GM23338 (cell line): Measurements from ENCODE around the gene HOXA3.

ENCODE experiments used
- CREB1 ChIP-seq: fragments of 250-450 bp; sonication (Bioruptor Pico); IDR thresholded peaks from 2 replicates; pipeline ENCODE4 v1.5.0; 2020; ENCODE audit warnings: low read depth, mild to moderate bottlenecking, moderate library complexity
- EZH2 ChIP-seq: fragments of 200-600 bp; sonication (generic); IDR thresholded peaks from one replicate; pipeline ENCODE4 v1.8.0; 2017; ENCODE audit warnings: antibody characterized with exemption, mild to moderate bottlenecking, low read depth; ENCODE audit not compliant: unreplicated experiment
- EZH2phosphoT487 ChIP-seq: fragments of 200-600 bp; sonication (generic); IDR thresholded peaks from one replicate; pipeline ENCODE4 v1.8.1; 2018; ENCODE audit warnings: antibody characterized with exemption; ENCODE audit not compliant: unreplicated experiment
- JUNB ChIP-seq: IDR thresholded peaks from one replicate; pipeline ENCODE4 v1.6.1; 2016; ENCODE audit warnings: antibody characterized with exemption; ENCODE audit not compliant: unreplicated experiment
- NANOG ChIP-seq: IDR thresholded peaks from 2 replicates; pipeline ENCODE4 v1.6.1; 2016; ENCODE audit warnings: antibody characterized with exemption, borderline replicate concordance
- POLR2AphosphoS5 ChIP-seq: IDR thresholded peaks from 2 replicates; pipeline ENCODE4 v1.6.1; 2016; ENCODE audit warnings: antibody characterized with exemption, low read depth
- STAT1 ChIP-seq: IDR thresholded peaks from one replicate; pipeline ENCODE4 v1.6.1; 2016; ENCODE audit warnings: antibody characterized with exemption; ENCODE audit not compliant: unreplicated experiment
- ZNF114 ChIP-seq: fragments of 250-450 bp; sonication (Bioruptor Pico); IDR thresholded peaks from 2 replicates; pipeline ENCODE4 v1.5.0; 2020; ENCODE audit warnings: mild to moderate bottlenecking, moderate library complexity
- ZNF331 ChIP-seq: fragments of 250-450 bp; sonication (Bioruptor Pico); IDR thresholded peaks from 2 replicates; pipeline ENCODE4 v1.5.0; 2020; ENCODE audit warnings: low read depth, mild to moderate bottlenecking, moderate library complexity
- TF ChIP-seq, protein P1 (sequence below), 2 experiments: fragments of 200-600 bp in 1 of 2; sonication (generic) in 1 of 2; conservative IDR thresholded peaks; 2 replicates each; pipeline versions ENCODE4 v1.5.1 to v1.6.1; 2016 to 2017; ENCODE audit warnings: antibody characterized with exemption in 2 of 2, low read depth in 2 of 2, mild to moderate bottlenecking in 2 of 2, moderate library complexity in 1 of 2
- TF ChIP-seq, protein P2 (sequence below): IDR thresholded peaks from one replicate; pipeline ENCODE4 v1.6.1; 2018; ENCODE audit warnings: antibody characterized with exemption; ENCODE audit not compliant: unreplicated experiment

DNA sequence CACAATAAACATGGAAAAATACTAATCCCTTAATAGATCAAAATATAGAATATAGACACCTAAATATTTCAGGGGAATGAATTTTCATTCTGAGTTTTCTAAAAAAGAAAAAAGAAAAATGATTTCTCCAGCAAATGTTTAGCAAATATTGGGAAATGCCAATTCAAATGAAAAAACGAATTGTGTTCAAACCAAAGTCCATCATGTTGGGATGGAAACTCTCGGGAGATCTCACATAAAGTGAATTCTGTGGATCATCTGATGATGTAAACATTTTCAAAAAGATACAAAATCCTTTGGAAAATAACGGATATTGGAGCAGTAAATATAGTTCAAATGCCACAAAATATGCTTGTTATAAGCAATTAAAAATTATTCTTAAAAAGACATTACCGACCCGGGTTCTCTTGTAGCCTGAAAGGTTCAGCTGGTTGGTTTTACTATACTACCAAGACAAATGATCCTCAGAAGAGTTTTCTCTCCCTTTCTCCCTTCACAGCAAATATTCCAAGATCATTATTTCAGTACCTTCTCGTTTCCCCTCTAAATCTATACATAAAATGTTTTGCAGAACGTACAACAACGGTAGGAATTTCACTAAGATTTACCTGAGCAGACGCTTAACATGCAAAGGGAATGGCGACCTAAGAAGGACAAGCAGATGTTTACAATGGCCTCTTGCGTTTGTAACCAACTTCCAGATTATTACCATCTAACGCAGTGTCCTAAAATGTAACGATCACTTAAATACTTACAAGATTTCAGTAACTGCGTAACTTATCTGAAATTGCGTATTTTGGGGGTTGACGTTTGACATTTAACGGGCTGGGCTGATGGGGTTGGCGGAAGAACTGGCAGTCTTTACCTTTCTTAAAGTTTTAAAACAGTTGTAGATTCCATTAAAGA is 45.0 kb upstream of the HOXA3 start:
- TF ChIP-seq, protein P1, sequence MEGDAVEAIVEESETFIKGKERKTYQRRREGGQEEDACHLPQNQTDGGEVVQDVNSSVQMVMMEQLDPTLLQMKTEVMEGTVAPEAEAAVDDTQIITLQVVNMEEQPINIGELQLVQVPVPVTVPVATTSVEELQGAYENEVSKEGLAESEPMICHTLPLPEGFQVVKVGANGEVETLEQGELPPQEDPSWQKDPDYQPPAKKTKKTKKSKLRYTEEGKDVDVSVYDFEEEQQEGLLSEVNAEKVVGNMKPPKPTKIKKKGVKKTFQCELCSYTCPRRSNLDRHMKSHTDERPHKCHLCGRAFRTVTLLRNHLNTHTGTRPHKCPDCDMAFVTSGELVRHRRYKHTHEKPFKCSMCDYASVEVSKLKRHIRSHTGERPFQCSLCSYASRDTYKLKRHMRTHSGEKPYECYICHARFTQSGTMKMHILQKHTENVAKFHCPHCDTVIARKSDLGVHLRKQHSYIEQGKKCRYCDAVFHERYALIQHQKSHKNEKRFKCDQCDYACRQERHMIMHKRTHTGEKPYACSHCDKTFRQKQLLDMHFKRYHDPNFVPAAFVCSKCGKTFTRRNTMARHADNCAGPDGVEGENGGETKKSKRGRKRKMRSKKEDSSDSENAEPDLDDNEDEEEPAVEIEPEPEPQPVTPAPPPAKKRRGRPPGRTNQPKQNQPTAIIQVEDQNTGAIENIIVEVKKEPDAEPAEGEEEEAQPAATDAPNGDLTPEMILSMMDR (conservative IDR thresholded peaks at IDR 0.05; ENCODE audit: low read depth in 2 of 2), result no peak
- TF ChIP-seq EZH2phosphoT487, result peak; percentile 54
- TF ChIP-seq EZH2, result peak; percentile 61
- TF ChIP-seq POLR2AphosphoS5, result no peak
- no peak for TF ChIP-seq NANOG
- TF ChIP-seq CREB1 (CRISPR knock-in tag), result no peak
- TF ChIP-seq JUNB, result no peak
- TF ChIP-seq, protein P2, sequence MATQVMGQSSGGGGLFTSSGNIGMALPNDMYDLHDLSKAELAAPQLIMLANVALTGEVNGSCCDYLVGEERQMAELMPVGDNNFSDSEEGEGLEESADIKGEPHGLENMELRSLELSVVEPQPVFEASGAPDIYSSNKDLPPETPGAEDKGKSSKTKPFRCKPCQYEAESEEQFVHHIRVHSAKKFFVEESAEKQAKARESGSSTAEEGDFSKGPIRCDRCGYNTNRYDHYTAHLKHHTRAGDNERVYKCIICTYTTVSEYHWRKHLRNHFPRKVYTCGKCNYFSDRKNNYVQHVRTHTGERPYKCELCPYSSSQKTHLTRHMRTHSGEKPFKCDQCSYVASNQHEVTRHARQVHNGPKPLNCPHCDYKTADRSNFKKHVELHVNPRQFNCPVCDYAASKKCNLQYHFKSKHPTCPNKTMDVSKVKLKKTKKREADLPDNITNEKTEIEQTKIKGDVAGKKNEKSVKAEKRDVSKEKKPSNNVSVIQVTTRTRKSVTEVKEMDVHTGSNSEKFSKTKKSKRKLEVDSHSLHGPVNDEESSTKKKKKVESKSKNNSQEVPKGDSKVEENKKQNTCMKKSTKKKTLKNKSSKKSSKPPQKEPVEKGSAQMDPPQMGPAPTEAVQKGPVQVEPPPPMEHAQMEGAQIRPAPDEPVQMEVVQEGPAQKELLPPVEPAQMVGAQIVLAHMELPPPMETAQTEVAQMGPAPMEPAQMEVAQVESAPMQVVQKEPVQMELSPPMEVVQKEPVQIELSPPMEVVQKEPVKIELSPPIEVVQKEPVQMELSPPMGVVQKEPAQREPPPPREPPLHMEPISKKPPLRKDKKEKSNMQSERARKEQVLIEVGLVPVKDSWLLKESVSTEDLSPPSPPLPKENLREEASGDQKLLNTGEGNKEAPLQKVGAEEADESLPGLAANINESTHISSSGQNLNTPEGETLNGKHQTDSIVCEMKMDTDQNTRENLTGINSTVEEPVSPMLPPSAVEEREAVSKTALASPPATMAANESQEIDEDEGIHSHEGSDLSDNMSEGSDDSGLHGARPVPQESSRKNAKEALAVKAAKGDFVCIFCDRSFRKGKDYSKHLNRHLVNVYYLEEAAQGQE, result no peak
- TF ChIP-seq ZNF331 (CRISPR knock-in tag), result no peak
- TF ChIP-seq ZNF114 (CRISPR knock-in tag), result no peak
- no peak for TF ChIP-seq STAT1
